ENCODE data around the gene CACNA1I.

The CACNA1I gene

GRCh38 chr22:39653787-39654077 is 83.2 kb downstream of the CACNA1I start:
- no peak for TF ChIP-seq CTCF (IDR thresholded peaks at IDR 0.05; ENCODE audit: low read depth, low read length)
- no peak for TF ChIP-seq POLR2A (IDR thresholded peaks at IDR 0.05; ENCODE audit: extremely low read depth, insufficient read length)
- no peak for TF ChIP-seq MYC (IDR thresholded peaks at IDR 0.05; ENCODE audit: low read depth, low read length)
- no peak for TF ChIP-seq MAX (IDR thresholded peaks at IDR 0.05; ENCODE audit: low read depth, low read length)
- peak; percentile 28 for DNase-seq (ENCODE audit: low read depth)
- H3K4me3 ChIP-seq (ENCODE audit: low read depth, low read length): no peak overlapping the region

GRCh38 chr22:39654131-39654926 is 83.8 kb downstream of the CACNA1I start:
- DNase-seq (ENCODE audit: low read depth): no peak
- no peak for TF ChIP-seq CTCF (IDR thresholded peaks at IDR 0.05; ENCODE audit: low read depth, low read length)
- TF ChIP-seq MYC (IDR thresholded peaks at IDR 0.05; ENCODE audit: low read depth, low read length): no peak
- no peak for TF ChIP-seq POLR2A (IDR thresholded peaks at IDR 0.05; ENCODE audit: extremely low read depth, insufficient read length)
- no peak for TF ChIP-seq MAX (IDR thresholded peaks at IDR 0.05; ENCODE audit: low read depth, low read length)
- H3K4me3 ChIP-seq (ENCODE audit: low read depth, low read length): no peak overlapping the region

- peak; percentile 36 for DNase-seq (ENCODE audit: low read depth)
- H3K4me3 ChIP-seq (ENCODE audit: low read depth, low read length): no peak overlapping the region
- TF ChIP-seq CTCF (IDR thresholded peaks at IDR 0.05; ENCODE audit: low read depth, low read length) (peak; percentile 34), MYC (IDR thresholded peaks at IDR 0.05; ENCODE audit: low read depth, low read length) (no peak), MAX (IDR thresholded peaks at IDR 0.05; ENCODE audit: low read depth, low read length) (no peak)
Observed at GRCh38 chr22:39655004-39655579, 84.5 kb downstream of the CACNA1I start.

- no peak overlapping the region for H3K4me3 ChIP-seq (ENCODE audit: low read depth, low read length)
- no peak for TF ChIP-seq MYC (IDR thresholded peaks at IDR 0.05; ENCODE audit: low read depth, low read length)
- no peak for TF ChIP-seq MAX (IDR thresholded peaks at IDR 0.05; ENCODE audit: low read depth, low read length)
- no peak for TF ChIP-seq CTCF (IDR thresholded peaks at IDR 0.05; ENCODE audit: low read depth, low read length)
- TF ChIP-seq POLR2A (IDR thresholded peaks at IDR 0.05; ENCODE audit: extremely low read depth, insufficient read length): no peak
Observed at GRCh38 chr22:39655831-39656230, 85.3 kb downstream of the CACNA1I start.

GRCh38 chr22:39656495-39657490 is 86.2 kb downstream of the CACNA1I start:
- peak; percentile 75 for DNase-seq (ENCODE audit: low read depth)
- no peak overlapping the region for H3K4me3 ChIP-seq (ENCODE audit: low read depth, low read length)
- TF ChIP-seq MYC (IDR thresholded peaks at IDR 0.05; ENCODE audit: low read depth, low read length) (no peak), CTCF (IDR thresholded peaks at IDR 0.05; ENCODE audit: low read depth, low read length) (no peak), POLR2A (IDR thresholded peaks at IDR 0.05; ENCODE audit: extremely low read depth, insufficient read length) (no peak), MAX (IDR thresholded peaks at IDR 0.05; ENCODE audit: low read depth, low read length) (no peak)

More at GRCh38 chr22:39655831-39656230, 85.3 kb downstream of the CACNA1I start:
- no peak for DNase-seq (ENCODE audit: low read depth)
